GM12865 (cell line): ENCODE measurements around the gene CSF2RB.

Source experiments
- DNase-seq: peaks from one replicate; pipeline ENCODE4 v3.0.0; 2010; ENCODE audit warnings: low read depth
- H3K4me3 ChIP-seq: 2 replicates; pipeline ENCODE4 v1.5.1; 2011; ENCODE audit warnings: mild to moderate bottlenecking, low read depth, low read length, control low read depth
- TF ChIP-seq, protein P1 (sequence below): IDR thresholded peaks from 2 replicates; pipeline ENCODE4 v1.5.1; 2011; ENCODE audit warnings: low read length, control low read depth, low read depth, inconsistent platforms; ENCODE audit not compliant: insufficient read depth; ENCODE audit errors: missing control alignments

Gene CSF2RB

DNA sequence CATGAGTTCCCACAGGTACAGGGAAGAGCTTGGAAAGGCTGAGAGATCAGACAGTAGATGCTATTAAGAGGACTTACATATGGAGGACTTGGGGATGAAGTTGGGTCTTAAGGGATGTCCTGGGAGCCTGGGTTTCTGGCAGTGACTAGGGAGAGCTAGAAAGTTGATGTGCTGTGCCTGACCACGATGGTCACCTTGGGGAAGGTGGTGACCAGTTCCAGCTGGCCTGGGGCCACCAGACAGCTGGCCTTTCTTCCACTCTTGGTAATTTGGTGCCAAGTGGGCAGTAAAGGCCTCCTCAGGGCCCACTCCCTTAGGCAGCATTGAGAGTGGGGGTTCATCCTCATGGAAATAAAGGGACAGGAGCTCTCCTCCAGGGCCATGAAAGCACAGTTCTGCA is 13.9 kb upstream of the CSF2RB start:
- no peak for DNase-seq
- TF ChIP-seq, protein P1, sequence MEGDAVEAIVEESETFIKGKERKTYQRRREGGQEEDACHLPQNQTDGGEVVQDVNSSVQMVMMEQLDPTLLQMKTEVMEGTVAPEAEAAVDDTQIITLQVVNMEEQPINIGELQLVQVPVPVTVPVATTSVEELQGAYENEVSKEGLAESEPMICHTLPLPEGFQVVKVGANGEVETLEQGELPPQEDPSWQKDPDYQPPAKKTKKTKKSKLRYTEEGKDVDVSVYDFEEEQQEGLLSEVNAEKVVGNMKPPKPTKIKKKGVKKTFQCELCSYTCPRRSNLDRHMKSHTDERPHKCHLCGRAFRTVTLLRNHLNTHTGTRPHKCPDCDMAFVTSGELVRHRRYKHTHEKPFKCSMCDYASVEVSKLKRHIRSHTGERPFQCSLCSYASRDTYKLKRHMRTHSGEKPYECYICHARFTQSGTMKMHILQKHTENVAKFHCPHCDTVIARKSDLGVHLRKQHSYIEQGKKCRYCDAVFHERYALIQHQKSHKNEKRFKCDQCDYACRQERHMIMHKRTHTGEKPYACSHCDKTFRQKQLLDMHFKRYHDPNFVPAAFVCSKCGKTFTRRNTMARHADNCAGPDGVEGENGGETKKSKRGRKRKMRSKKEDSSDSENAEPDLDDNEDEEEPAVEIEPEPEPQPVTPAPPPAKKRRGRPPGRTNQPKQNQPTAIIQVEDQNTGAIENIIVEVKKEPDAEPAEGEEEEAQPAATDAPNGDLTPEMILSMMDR: no peak

DNA sequence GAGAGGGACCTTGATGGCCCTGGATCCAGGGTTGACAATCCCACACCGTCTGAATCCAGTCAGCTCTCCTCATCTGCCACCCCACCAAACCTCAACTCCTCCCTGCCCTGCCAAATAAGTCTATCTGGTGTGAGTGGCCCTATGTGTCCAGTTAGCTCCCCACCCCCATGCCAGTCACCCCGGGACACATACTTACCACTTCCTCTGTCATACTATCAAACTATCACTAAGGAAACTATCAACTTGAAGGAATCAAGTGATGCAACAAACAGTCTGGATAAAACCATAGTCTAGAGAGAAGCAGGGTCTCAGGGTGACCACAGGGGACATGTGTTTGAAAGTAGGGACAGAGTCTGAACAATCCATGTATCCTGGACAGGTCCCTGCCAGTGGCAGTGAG is 13.2 kb upstream of the CSF2RB start:
- no peak overlapping the region for H3K4me3 ChIP-seq
- TF ChIP-seq, protein P1: no peak
- peak; percentile 16 for DNase-seq

More for the DNA sequence above, 13.9 kb upstream of the CSF2RB start:
- H3K4me3 ChIP-seq: no peak overlapping the region

GRCh38 chr22:36900880-36901279 is 12.5 kb upstream of the CSF2RB start:
- DNase-seq: peak; percentile 14
- H3K4me3 ChIP-seq: no peak overlapping the region
- TF ChIP-seq, protein P1: no peak

DNA sequence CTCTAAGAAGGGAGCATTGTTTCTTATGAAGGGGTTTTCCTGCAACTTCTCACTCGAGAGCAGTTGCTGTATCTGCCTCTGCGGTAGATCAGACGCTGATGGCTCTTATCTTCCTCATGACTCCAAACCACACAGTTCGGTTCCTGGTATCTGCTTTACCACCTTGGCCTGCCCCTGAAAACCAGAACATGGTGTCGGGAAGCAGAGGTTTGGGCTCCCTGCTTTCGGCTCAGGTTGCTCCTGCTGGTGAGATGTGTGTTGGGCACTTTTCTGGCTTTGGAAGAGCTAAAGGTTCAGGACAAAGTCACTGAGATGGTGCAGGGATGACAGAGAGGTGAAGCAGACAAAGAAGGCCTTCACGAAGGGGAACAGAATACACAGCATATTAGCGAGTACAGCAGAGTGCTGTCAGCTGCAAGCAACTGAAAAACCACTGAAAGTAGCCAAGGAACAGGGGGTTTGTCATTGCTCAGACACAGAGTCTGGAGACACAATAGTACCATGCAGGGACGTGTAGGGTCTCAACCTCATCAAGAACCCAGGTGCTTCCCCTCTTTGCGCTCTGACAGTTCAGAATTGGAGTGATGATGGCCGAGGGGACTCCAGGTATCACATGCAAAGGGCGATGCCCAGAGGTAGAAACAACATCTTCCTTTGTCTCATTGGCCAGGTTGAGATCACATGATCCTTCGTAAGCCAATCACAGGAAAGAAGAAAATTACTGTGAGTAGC is 11.9 kb upstream of the CSF2RB start:
- TF ChIP-seq, protein P1: no peak
- DNase-seq: peak; percentile 88
- no peak overlapping the region for H3K4me3 ChIP-seq

GRCh38 chr22:36902143-36902926 is 11.1 kb upstream of the CSF2RB start:
- H3K4me3 ChIP-seq: no peak overlapping the region
- DNase-seq: no peak
- TF ChIP-seq, protein P1: no peak

GRCh38 chr22:36904260-36904880 is 9.1 kb upstream of the CSF2RB start:
- DNase-seq: no peak
- TF ChIP-seq, protein P1: no peak
- no peak overlapping the region for H3K4me3 ChIP-seq
